Stimulated activated CD4-positive, alpha-beta T cell treated with anti-CD3 and anti-CD28 coated beads, Interleukin-1b, Interleukin-23, amount 100 ng/mL, for 24 hours (primary cell): ENCODE data around the gene SLC4A2.
"Not testable (repeated sequence)": the region's sequence is repeated elsewhere in the genome, so short reads cannot be mapped to it uniquely, and the experiment has no call there.

Experiments
- DNase-seq, 4 experiments: peaks; one replicate each; pipeline ENCODE4 v3.0.0-alpha.2; 2020; ENCODE audit warnings: low read depth in 4 of 4, low spot score in 1 of 4

The SLC4A2 gene

GRCh38 chr7:151043449-151043848 lies 15.9 kb upstream of the SLC4A2 start:
- DNase-seq, result not testable (repeated sequence)

- no peak for DNase-seq
These were observed 15.4 kb upstream of the SLC4A2 start for GRCh38 chr7:151043959-151044358.

- DNase-seq, result no peak
These were observed 14.1 kb upstream of the SLC4A2 start for GRCh38 chr7:151045262-151045661.

- DNase-seq, result no peak
These were observed 13.4 kb upstream of the SLC4A2 start for GRCh38 chr7:151045967-151046366.

- no peak for DNase-seq
These were observed 12.5 kb upstream of the SLC4A2 start for GRCh38 chr7:151046603-151047573.

- no peak for DNase-seq
These were observed 11.2 kb upstream of the SLC4A2 start, which contains the start of gene ASIC3 for GRCh38 chr7:151047976-151048815. ASIC3 (plus strand) TSS chr7:151048531; CDS start chr7:151048886, 355 bp downstream.

GRCh38 chr7:151048911-151049463 lies 10.4 kb upstream of the SLC4A2 start:
- DNase-seq, result no peak

- DNase-seq, result peak in 2 of 4 experiments; percentile 33 to 44
These were observed 8.3 kb upstream of the SLC4A2 start for GRCh38 chr7:151051108-151051507.

- DNase-seq, result no peak
These were observed 6.3 kb upstream of the SLC4A2 start for GRCh38 chr7:151053096-151053495.

GRCh38 chr7:151053751-151054150 lies 5.6 kb upstream of the SLC4A2 start:
- DNase-seq, result no peak

GRCh38 chr7:151056283-151056665 lies 3.1 kb upstream of the SLC4A2 start:
- DNase-seq, result no peak

- no peak for DNase-seq
These were observed 2.5 kb upstream of the SLC4A2 start for GRCh38 chr7:151056666-151057505.

- no peak for DNase-seq
These were observed 1.8 kb upstream of the SLC4A2 start, which contains the start of gene CDK5 for GRCh38 chr7:151057506-151057988. CDK5 (minus strand) TSS chr7:151057897; CDS start chr7:151057848, 49 bp downstream.

- DNase-seq, result peak; percentile 87 to 96 (median 92)
These were observed 1.2 kb upstream of the SLC4A2 start for GRCh38 chr7:151057989-151058780.

- no peak for DNase-seq
These were observed 515 bp upstream of the SLC4A2 start for GRCh38 chr7:151058781-151059366.

GRCh38 chr7:151060113-151060415 lies 675 bp downstream of the SLC4A2 start:
- DNase-seq, result no peak

GRCh38 chr7:151060416-151061212 lies 1.2 kb downstream of the SLC4A2 start:
- DNase-seq, result no peak
